AG08396 (cell line): ENCODE measurements around the gene PREP.
"Not testable (repeated sequence)": the region's sequence is repeated elsewhere in the genome, so short reads cannot be mapped to it uniquely, and the experiment has no call there.

Source experiments
- DNase-seq: peaks from one replicate; pipeline ENCODE4 v3.0.0; 2012; ENCODE audit warnings: low spot score, mixed read lengths

The PREP gene

GRCh38 chr6:105402939-105403935 lies at the start of gene PREP:
PREP (minus strand) TSS chr6:105403082; CDS start chr6:105402891, 191 bp downstream.
- DNase-seq = peak; percentile 95

DNA sequence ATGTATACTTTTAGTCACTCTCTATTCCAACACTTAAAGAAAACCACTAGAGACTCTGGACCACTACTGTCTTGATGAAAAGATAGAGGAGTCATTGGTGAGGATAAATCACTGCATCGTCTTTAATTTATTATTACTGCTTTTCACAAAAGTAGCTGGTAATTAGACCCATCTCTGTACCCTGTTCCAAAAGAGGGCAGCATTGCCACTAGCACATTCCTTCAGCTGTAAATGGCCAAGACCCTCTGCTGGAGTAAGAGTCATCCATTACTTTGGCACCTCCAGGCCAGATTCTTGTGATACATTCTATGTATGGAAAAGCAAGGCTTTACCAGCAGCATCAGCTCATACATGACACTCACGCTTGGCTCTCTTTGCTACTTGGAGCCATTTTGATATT lies 49.5 kb upstream of the PREP start:
- no peak for DNase-seq

DNA sequence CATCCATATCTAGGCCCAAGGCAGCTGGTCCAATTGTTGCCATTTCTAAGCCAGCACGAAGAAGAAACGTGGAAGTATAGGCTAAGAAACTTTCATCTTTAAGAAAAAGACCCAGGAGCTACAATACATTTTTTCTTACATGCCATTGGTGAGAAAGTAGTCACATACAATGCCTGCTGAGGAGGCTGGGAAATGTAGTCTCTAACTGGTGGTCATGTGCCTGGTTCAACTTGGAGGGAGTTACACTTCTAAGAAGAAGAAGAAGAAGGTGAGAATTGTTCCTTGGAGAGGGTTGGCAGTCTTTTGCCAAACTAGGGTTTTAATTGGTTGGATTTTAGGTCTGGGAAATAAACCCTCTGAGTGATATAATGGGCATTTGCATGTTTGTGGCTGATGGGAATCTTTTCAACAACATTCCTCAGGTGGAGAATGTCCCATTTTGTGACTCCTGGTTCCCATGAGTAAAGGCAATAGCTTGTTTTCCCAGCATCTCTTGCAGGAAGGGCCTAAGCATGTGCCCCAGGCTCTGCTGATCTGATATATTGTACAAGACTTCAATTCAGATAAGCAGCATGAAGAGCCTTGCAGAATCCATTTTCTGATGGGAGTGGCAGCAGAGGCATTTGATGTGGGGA lies 47.0 kb upstream of the PREP start:
- DNase-seq = no peak

GRCh38 chr6:105445481-105445880 lies 42.6 kb upstream of the PREP start:
- DNase-seq = no peak

DNA sequence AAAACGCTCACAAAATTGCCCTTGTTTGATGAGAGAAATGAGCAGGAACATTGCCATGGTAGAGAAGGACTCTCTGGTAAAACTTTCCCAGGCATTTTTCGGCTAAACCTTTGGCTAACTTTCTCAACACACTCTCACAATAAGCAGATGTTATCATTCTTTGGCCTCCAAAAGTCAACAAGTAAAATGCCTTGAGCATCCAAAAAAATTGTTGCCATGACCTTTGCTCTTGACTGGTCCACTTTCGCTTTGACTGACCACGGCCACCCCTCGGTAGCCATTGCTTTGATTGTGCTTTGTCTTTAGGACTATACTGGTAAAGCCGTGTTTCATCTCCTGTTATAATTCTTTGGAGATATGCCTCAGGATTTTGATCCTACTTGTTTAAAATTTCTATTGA lies 41.1 kb upstream of the PREP start:
- no peak for DNase-seq

DNA sequence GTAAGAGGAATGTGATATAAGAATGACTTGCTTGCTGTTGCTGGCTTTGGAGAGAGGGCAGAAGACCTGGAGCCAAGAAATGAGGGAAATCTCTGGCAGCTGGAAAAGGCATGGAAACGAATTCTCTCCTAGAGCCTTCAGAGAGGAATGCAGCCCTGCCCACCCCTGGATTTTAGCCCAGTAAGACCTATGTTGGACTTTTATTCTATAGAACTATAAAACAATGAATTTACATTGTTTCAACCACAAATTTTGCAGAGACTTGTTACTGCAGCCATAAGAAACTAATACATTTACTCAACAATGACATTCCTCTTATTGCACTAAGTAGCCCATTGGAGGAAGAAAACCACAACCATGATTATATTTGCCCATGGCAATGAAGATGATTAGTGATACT lies 39.5 kb upstream of the PREP start:
- no peak for DNase-seq

- DNase-seq = no peak
Measured at GRCh38 chr6:105437236-105437635, 34.4 kb upstream of the PREP start.

DNA sequence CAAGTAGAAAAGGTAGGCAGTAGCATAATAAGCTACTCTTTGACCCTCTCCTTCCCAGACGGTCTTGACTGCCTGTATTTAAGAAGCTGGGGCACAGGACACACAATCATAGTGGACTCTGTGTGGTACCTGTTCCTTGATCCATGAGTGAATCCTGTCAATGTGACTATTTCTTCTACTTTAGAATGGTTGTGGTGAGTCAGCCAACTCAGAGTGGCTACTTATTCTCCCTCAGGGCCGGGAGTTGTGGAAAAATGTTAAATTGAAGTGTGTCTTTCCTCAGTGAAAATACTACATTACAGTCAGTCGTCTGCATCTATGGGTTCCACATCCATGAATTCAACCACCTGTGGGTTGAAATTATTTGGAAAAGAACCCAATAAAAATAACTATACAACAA lies 30.8 kb upstream of the PREP start:
- DNase-seq = no peak

- DNase-seq = peak; percentile 59
Measured at GRCh38 chr6:105432797-105433196, 29.9 kb upstream of the PREP start.

- DNase-seq = peak; percentile 43
Measured at GRCh38 chr6:105431226-105431625, 28.3 kb upstream of the PREP start.

DNA sequence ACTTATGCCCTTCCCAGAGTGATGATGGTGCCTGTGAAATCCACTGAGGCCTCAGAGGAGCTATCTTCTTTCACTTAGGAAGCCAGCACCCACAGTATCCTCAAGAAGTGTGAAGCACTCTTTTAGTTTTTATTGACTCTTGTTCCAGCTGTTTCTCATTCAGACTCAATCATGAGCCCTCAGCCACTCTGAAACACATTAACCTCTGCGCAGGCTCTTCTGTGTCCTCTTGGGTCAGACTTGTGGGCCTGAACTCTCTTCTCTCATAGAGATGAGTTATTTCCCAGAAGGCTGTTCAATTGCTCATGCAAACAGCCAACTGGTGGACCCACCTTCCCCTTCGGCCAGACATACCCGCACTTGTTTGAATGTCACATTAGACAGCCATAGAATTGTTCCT lies 27.8 kb upstream of the PREP start:
- DNase-seq = no peak

GRCh38 chr6:105429676-105430075 lies 26.8 kb upstream of the PREP start:
- peak; percentile 9 for DNase-seq

- DNase-seq = peak; percentile 63
Measured at GRCh38 chr6:105428342-105428957, 25.6 kb upstream of the PREP start.

DNA sequence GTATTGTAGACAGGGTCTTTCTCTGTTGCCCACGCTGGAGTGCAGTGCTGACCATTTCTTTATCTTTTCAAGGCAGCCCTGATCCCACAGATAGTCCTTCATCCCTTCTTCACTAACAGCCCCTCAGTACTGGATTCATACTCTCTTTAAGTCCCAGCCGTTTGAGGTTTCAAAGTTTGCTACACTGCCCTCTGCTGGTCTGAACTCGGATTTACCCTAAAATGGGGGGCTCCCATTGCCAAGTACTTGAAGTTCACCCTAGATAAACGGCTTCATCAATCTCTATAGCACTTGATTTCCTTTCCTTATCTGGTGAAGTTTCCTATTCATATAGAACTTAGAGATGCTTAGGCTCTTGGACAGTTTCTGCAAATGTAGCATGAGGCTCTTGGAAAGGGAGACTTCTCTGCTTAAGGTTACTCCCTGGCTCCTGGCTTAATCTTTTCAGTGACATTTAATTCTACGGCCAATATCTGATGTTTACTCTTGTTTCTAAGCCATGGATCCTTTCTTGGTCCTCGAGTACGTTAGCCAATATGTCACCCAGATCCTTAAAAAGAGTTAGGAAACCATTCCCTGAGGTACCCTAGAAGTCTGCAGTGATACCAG lies 21.4 kb upstream of the PREP start:
- peak; percentile 47 for DNase-seq

GRCh38 chr6:105416971-105417370 lies 14.1 kb upstream of the PREP start:
- not testable (repeated sequence) for DNase-seq

GRCh38 chr6:105409734-105410133 lies 6.9 kb upstream of the PREP start:
- no peak for DNase-seq

DNA sequence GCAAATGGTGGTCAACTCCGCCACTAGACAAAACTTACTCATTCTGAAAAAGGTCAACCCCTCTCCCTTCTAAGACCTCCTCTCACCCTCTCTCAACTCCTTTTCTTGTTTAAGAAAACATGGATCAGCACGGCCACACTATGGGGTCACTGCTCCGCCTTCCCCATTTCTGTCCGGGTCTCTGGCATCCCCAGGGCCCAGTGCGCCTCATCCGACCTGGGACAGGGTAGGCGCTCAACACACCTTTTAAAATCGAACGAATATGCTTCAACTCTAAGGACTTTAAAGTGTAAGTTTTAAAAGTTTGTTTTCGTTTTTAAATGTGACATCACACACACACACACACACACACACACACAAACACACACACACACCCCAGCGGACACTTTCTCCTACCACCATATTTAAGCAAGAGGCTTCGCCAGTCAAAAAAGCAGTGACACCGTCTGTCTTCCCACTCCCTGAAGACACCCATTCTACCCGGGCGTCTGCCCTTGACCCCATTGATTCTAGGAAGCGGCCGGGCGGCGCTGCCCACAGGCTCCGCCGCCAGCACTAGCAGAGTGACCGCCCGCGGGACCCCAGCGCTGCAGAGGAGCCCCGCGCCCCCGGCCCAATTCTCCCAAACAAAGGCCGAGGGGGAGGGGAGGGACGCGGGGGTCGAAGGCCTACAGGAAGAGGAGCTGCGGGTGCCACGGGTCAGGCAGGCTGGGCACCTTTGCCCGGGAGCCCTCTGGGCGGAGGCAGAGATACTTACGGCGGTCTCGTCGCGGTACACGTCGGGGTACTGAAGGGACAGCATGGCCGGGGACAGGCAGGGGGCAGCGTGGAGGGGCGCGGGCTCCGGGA lies 568 bp downstream of the PREP start:
- DNase-seq = peak; percentile 47

- DNase-seq = no peak
Measured at GRCh38 chr6:105401247-105402089, 1.4 kb downstream of the PREP start.

DNA sequence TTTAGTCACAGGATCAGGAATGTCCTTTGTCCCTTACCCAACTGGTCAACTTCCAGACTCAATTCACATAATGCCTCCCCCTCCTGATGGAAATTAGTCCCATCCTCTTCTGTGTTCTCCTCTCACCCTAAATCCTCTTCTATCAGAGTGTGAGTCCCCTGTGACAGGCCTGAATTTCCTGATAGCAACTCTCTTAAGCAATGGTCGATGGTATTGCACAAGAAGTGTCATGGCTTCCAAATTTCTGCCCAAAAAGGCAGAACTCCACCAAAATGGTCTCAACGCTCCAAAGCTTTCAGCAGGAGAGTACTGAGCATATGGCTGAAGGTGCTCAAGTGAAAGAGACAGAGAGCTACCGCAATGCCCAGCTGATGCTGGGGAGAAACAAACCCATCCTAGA lies 2.4 kb downstream of the PREP start:
- DNase-seq = no peak

DNA sequence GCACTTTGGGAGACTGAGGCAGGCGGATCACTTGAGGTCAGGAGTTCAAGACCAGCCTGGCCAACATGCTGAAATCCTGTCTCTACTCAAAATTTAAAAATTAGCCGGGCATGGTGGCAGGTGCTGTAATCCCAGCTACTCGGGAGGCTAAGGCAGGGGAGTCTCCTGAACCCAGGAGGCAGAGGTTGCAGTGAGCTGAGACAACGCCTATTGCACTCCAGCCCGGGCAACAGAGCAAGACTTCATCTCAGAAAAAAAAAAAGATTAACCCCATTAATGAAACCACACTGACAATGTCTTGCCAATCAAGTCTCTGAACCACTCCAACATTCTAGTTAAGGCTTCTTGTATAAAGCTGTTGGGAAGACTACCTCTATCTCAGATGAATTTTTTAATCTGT lies 4.0 kb downstream of the PREP start:
- no peak for DNase-seq

GRCh38 chr6:105397987-105398386 lies 4.9 kb downstream of the PREP start:
- DNase-seq = no peak
